CD4-positive, alpha-beta T cell (primary cell): ENCODE data around the gene AUTS2. TPM values are rescaled to one million over a fixed set of nuclear protein-coding genes. Genes with fewer than 3 reads are reported as not detected.

Experiments
- ATAC-seq: fragments of 200-7000 bp; cut with Tn5 transposase; one replicate; pipeline ENCODE4 v1.10.0; 2022; ENCODE audit warnings: mild to moderate bottlenecking; ENCODE audit not compliant: poor library complexity
- CTCF ChIA-PET: fragments of 350-600 bp; sonication (Branson Sonifier 250); formaldehyde crosslinking; loops from one replicate; lab custom pipeline; 2021; ENCODE audit warnings: antibody characterized with exemption, inconsistent platforms; lab: Charles Lee
- POLR2A ChIA-PET: fragments of 350-600 bp; sonication (Branson Sonifier 250); formaldehyde crosslinking; loops from one replicate; lab custom pipeline; 2021; ENCODE audit warnings: antibody characterized with exemption, inconsistent platforms; lab: Charles Lee
- DNase-seq, 14 experiments: peaks; one replicate each; pipeline ENCODE4 v3.0.0-alpha.2; 2013 to 2020; ENCODE audit warnings: mixed read lengths in 2 of 14
- H3K27ac ChIP-seq, 2 donors: one replicate each; pipeline versions ENCODE4 v1.5.1 to v1.7.0; 2013; ENCODE audit warnings: low read length in 2 of 2, low read depth in 1 of 2, mild to moderate bottlenecking in 1 of 2
- H3K27me3 ChIP-seq, 2 experiments: 1 replicate in 1 of 2; 2 replicates in 1 of 2; pipeline versions ENCODE4 v1.6.1 to v1.7.0; 2013; ENCODE audit warnings: low read length in 2 of 2, control low read depth in 1 of 2, mild to moderate bottlenecking in 1 of 2, moderate library complexity in 1 of 2; ENCODE audit not compliant: insufficient read depth in 2 of 2, control insufficient read depth in 1 of 2
- H3K36me3 ChIP-seq: one replicate; pipeline ENCODE4 v1.6.1; 2013; ENCODE audit warnings: low read length, control low read depth; ENCODE audit not compliant: insufficient read depth
- H3K4me1 ChIP-seq: one replicate; pipeline ENCODE4 v1.6.1; 2013; ENCODE audit warnings: low read length, control low read depth; ENCODE audit not compliant: insufficient read depth
- H3K4me3 ChIP-seq: one replicate; pipeline ENCODE4 v1.5.1; 2013; ENCODE audit warnings: mild to moderate bottlenecking, low read length, moderate library complexity
- H3K9me3 ChIP-seq, 2 experiments: 1 replicate in 1 of 2; 2 replicates in 1 of 2; pipeline versions ENCODE4 v1.6.1 to v1.7.0; 2013; ENCODE audit warnings: low read length in 2 of 2, mild to moderate bottlenecking in 2 of 2, control low read depth in 1 of 2, moderate library complexity in 1 of 2; ENCODE audit not compliant: control insufficient read depth in 1 of 2, insufficient read depth in 1 of 2
- H3K27ac Mint-ChIP-seq: one replicate; pipeline ENCODE4 v1.8.0; 2020; ENCODE audit warnings: mixed read lengths
- H3K27me3 Mint-ChIP-seq: one replicate; pipeline ENCODE4 v1.8.0; 2021; ENCODE audit warnings: mixed read lengths
- H3K36me3 Mint-ChIP-seq: one replicate; pipeline ENCODE4 v1.8.0; 2021; ENCODE audit warnings: low read depth, mixed read lengths
- H3K4me1 Mint-ChIP-seq: one replicate; pipeline ENCODE4 v1.8.0; 2021; ENCODE audit warnings: low read depth, mixed read lengths
- H3K4me3 Mint-ChIP-seq: one replicate; pipeline ENCODE4 v1.8.0; 2020; ENCODE audit warnings: mild to moderate bottlenecking, mixed read lengths
- H3K9me3 Mint-ChIP-seq: one replicate; pipeline ENCODE4 v1.8.0; 2020; ENCODE audit warnings: mixed read lengths
- CTCF ChIP-seq: fragments of 200-600 bp; IDR thresholded peaks from one replicate; pipeline ENCODE4 v1.8.0; 2022; ENCODE audit warnings: antibody characterized with exemption, mild to moderate bottlenecking
- intact Hi-C, 2 experiments: fragments of 100-400 bp; cut with DNase I in 1 of 2; cut with micrococcal nuclease in 1 of 2; formaldehyde crosslinking; loops; one replicate each; pipeline versions ENCODE4 v1.15.1 to v1.9.0; 2023 to 2025; cut with DNase I, micrococcal nuclease
- total RNA-seq, 174 experiments: library from RNA in 2 of 174; stranded (reverse) in 2 of 174; gene quantifications; one replicate each; pipeline ENCODE4 v1.2.3 and lab custom pipeline; 2021 to 2026

AUTS2 gene
- total RNA-seq, 2 experiments from 2014 or later: 43.6 to 47.6 TPM

DNA sequence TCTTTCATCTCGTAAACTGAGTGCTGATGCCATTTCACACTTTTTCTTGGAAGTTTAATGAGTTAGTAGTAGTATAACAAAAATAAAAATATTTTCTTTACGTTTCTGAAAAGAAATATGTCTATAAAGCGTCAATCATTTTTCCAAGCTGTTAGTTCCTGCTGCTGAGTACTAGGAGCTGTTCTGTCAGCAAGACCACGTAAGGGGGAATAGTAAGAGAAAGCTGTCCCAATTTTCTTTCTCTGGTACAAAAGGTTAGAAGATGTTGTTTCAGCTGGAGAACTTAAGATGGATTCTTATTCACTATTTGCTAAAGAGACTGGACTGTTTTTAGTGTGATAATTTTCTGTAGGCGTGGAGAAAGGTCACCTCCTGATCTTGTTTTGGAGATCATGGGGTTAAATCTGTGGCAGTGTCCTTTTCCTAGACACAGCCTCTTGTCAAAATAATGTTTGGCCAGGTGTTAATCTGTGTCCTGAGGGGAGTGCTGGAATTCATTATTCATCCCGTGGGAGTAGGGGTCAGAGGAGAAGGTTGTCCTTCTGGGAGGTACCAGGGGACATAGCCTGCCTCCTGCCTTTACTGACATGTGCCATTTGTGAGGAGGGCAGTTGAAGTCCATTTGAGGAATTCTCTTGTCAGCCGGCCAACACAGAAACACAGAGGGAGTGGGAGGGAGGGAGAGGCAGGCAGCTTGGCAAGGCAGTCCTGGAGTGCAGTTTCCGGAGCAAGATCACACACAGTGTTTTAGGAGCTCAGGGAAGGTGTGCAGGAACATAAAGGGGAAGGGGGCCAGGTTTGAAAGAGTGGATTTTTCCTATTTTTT lies 368.7 kb downstream of the AUTS2 start:
- Histone ChIP-seq H3K4me3 (no peak overlapping the region), H3K36me3 (no peaks in the 10 kb centered on the region), H3K4me1 (no peaks in the 10 kb centered on the region), H3K27me3 (no peaks in the 10 kb centered on the region), H3K9me3 (no peaks in the 10 kb centered on the region), H3K27ac (no peak overlapping the region)
- ATAC-seq (no peak), DNase-seq (no peak)
- H3K27ac Mint-ChIP-seq: no peak overlapping the region
- H3K4me3 Mint-ChIP-seq: no peak overlapping the region
- no peak for TF ChIP-seq CTCF
- no peaks in the 10 kb centered on the region for H3K9me3 Mint-ChIP-seq
- ChIA-PET CTCF (no interaction called here), POLR2A (no interaction called here)
- no peaks in the 10 kb centered on the region for H3K27me3 Mint-ChIP-seq
- H3K36me3 Mint-ChIP-seq: no peaks in the 10 kb centered on the region
- H3K4me1 Mint-ChIP-seq: peaks cover 26% of the 10 kb centered on the region
- intact Hi-C loops: no loop called here

DNA sequence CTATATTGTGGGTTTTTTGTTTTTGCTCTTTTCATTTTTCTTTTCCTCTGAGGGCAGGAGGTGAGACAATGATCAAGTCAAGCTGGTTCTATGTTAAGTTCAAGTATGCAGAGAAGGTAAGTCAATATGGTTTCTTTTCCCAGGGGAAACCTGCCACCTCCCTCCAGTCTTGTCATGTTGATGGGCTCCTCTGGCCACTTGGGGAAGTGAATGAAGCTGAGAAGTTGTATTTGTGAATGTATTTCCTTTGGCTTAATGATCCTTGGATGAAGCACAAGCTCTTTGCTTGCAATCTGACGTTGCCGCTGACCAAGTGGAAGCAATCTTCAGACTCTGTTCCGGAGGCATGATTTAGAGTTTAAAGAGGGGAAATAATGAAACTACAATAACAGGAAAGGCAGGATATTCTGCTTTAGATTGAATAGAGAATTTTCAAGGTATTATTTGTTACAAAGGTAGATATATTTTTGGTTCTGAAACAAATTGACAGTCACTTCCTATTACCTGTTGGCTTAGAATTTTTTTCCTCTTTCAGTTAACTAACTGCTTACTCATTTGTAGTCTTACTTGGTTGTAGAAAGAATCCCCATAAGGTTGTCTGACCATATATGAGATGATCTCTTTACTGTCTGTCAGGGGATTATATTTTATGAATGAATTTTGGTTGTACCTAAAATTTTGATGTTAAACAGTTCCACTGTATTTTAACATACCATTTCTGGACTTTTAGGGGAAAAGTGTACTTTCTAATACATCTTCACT lies 369.6 kb downstream of the AUTS2 start:
- Mint-ChIP-seq H3K27me3 (no peaks in the 10 kb centered on the region), H3K9me3 (no peaks in the 10 kb centered on the region), H3K4me3 (no peak overlapping the region), H3K27ac (no peak overlapping the region), H3K4me1 (peaks cover 19% of the 10 kb centered on the region), H3K36me3 (no peaks in the 10 kb centered on the region)
- CTCF ChIA-PET: no interaction called here
- POLR2A ChIA-PET: no interaction called here
- no peaks in the 10 kb centered on the region for H3K27me3 ChIP-seq
- DNase-seq (no peak), ATAC-seq (no peak)
- no peaks in the 10 kb centered on the region for H3K4me1 ChIP-seq
- H3K9me3 ChIP-seq: no peaks in the 10 kb centered on the region
- TF ChIP-seq CTCF: no peak
- no peaks in the 10 kb centered on the region for H3K36me3 ChIP-seq
- H3K27ac ChIP-seq: no peak overlapping the region
- H3K4me3 ChIP-seq: no peak overlapping the region
- intact Hi-C loops: no loop called here

DNA sequence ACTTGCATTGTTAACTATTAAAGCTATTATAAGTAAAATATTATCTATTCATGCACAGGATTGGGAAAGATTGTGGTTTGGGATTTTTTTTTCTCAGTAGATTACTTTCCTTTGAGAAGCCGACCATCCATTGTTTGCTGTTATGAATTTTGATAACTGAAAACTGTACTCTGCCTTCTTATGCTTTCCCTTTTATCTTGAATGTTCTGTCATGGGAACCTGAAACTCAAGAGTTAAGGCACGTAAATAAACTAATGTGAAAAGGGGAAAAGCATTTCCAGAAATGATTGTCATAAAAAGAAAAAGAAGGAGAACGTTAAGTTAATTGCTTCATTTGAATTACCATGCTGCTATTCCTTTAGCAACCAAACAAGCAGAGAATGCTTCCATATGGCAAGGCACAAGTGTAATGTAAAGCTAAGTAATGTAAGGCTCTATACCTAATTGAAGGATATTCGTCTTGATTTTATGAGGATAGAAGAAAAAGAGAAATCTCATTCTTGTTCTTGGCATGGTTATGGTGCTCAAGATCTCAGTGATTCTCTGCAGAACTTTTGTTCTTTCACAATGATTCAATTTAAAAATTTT lies 370.8 kb downstream of the AUTS2 start:
- H3K36me3 Mint-ChIP-seq: no peaks in the 10 kb centered on the region
- DNase-seq: no peak
- H3K9me3 Mint-ChIP-seq: no peaks in the 10 kb centered on the region
- ChIA-PET CTCF (no interaction called here), POLR2A (no interaction called here)
- intact Hi-C loops: no loop called here
- Histone ChIP-seq H3K9me3 (no peaks in the 10 kb centered on the region), H3K27ac (no peak overlapping the region), H3K27me3 (no peaks in the 10 kb centered on the region), H3K4me1 (no peaks in the 10 kb centered on the region), H3K36me3 (no peaks in the 10 kb centered on the region), H3K4me3 (no peak overlapping the region)
- ATAC-seq: no peak
- H3K27ac Mint-ChIP-seq: no peak overlapping the region
- H3K4me1 Mint-ChIP-seq: peaks cover 8% of the 10 kb centered on the region
- H3K27me3 Mint-ChIP-seq: no peaks in the 10 kb centered on the region
- no peak for TF ChIP-seq CTCF
- no peak overlapping the region for H3K4me3 Mint-ChIP-seq
